HG03457 (cell line): Measurements from ENCODE around the gene LBP.
"Not testable (repeated sequence)": the region's sequence is repeated elsewhere in the genome, so short reads cannot be mapped to it uniquely, and the experiment has no call there.

ENCODE experiments used
- ATAC-seq: cut with Tn5 transposase; IDR thresholded peaks from one replicate; pipeline ENCODE4 v1.9.1; 2021; ENCODE audit warnings: moderate number of reproducible peaks; ENCODE audit not compliant: unreplicated experiment

The LBP gene

DNA sequence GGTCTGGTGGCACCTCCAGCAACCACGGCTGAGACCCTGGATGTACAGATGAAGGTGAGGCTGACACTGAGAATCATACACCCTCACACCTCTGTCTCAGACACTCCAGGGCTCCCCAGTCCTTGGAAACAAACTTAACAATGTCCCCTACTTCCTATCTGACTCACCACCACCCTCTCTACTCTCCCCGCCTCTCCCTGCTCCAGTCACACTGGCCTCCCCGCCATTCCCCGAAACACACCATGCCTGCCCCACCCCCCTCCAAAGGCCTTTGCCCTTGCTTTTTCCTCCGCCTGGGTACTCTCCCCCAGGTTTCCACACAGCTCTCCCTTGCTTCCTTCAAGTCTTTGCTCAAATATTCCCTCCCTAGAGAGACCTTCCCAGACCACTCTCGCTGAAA is 26.1 kb upstream of the LBP start:
- ATAC-seq, result no peak

DNA sequence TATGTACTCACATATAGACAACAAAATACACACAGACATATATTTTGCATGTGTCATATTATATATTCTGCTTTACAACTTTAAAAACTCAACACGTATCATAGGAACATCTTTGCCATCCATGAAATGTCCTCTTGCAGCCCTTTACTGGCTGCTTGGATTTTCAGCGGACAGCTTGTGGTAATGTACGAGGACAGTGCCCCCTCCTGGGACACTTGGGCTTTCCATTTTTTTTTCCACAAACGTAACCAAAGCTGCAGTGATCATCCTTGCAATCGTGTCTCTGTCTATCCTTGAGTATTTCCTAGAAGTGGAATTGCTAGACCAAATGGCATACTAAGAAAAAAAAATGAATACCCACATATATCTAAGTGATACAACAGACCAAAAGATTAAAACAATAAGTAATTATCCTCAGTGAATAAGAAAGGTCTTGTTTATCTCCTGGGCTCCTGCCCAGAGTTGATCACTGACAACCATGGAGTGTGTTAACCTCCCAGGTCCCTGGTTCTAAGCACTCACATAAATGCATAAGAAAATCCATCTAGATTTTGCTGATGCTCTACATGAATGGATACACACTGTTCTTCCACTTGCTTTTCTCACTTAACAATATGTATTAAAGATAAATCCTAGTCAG is 24.2 kb upstream of the LBP start:
- ATAC-seq, result no peak

DNA sequence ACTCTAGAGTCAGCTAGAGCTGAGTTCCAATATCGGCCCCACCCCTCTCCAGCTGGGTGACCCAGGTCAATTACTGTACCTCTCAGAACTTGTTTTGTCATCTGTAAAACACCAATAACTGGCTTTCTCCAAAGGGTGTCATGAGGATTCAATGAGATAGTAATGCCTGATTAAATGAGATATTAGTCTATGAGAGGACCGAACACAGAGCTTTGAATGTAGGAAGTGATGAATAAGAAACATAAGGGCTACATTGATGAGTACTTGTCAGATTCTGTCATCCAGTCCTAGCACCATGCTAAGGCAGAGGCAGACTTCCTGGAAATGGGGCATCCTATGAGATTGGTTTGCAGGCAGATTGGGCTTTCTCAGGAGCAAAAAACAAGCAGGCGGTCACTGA is 22.1 kb upstream of the LBP start:
- ATAC-seq, result no peak

DNA sequence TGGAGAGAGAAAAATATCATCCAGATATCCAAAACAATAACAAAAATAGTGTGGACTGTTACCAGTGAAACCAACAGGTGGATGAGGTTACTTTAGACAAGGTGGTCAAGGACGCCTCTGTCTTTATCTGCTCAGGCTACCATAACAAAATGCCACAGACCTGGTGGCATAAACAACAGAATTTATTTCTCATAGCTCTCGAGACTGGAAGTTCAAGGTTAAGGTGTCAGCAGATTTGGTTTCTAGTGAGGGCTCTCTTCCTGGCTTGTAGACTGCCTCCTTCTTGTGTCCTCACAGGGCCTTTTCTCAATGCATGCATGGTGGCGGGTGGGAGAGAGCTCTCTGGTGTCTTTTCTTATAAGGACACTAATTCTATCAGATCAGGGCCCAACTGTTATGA is 21.1 kb upstream of the LBP start:
- no peak for ATAC-seq

DNA sequence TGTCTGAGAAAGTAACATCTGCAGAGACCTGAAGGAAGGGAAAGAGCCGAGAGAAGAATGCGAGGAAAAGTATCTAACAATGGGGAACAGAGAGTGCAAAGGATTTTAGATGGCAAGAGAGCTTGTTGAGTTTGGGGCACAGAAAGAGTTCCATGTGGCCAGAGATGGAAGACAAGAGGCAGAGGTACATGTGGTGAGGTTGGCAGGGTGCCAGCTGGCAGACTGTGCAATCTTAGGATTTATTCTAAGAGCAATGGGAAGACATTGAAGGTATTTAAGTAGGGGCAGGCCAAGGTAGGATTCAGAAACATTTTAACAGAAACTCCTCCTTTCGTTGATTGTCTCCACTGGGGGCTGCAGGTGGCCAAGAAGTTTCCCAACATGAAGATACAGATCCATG is 20.4 kb upstream of the LBP start:
- no peak for ATAC-seq

DNA sequence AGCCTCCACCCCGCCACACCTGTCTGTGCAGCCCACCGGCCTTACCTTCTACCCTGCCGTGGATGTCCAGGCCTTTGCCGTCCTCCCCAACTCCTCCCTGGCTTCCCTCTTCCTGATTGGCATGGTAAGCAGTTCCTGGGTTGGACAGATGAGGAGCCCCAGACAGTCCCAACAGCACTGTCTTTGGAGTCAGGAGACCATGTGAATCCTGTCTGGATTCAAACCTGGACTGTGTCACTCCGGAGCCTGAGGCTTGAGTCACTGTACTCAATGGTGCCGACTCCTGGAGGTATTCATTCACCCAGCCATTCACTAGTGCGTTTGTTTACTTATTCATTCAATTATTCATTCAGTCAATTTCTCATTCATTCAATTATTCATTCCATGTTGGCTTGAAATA is 20.0 kb upstream of the LBP start:
- no peak for ATAC-seq

DNA sequence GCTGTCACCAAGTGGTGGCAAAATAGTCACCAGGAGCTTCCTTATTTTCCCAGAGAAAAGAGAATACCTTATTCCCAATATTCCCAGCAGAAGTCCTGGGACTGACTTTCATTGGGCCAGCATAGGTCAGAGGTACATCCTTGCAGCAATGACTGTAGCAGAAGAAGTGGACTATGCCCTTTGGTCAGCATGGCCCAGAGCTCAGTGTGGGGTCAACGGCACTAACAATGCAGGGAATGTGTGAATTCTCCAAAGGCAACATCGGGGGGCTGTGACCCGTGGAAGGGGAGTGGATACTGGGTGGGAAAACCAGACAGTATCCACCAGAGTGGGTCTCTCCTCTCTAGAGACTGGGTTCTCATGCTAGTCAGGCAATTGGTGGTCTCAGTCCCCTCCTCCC is 15.6 kb upstream of the LBP start:
- ATAC-seq, result no peak

DNA sequence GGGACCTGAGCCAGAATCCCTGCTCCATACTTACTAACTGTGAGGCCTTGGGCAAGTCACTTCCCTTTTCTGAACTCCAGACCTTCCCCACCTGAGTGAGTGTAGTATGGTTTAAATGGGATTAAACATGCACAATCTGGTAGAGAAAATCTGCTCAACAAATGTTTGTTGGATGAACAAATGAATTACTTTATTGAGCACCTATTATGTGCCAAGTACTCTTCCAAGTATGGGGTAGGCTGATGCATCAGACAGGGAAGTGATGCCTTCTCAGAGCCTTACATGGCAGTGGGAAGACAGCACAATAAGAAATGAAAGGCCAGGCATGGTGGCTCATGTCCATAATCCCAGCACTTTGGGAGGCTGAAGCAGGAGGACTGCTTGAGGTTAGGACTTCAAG is 15.0 kb upstream of the LBP start:
- ATAC-seq, result no peak

DNA sequence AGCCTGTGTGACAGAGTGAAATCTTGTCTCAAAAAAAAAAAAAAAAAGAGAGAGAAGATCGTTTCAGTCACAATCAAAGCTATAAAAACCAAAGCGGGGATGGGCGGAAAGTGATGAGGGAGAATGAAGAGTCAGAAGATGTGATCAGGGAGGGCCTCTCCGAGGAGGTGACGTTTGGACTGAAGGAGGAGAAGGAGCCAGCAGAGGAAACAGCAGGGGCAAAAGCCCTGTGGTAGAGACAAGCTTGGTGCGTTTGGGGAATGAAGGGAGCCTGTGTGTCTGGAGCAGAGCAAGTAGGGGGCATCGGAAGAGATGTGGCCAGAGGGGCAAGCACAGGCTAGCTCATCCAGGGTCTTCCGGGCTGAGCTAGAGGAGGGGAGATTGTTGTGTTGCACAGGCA is 14.5 kb upstream of the LBP start:
- ATAC-seq, result no peak

DNA sequence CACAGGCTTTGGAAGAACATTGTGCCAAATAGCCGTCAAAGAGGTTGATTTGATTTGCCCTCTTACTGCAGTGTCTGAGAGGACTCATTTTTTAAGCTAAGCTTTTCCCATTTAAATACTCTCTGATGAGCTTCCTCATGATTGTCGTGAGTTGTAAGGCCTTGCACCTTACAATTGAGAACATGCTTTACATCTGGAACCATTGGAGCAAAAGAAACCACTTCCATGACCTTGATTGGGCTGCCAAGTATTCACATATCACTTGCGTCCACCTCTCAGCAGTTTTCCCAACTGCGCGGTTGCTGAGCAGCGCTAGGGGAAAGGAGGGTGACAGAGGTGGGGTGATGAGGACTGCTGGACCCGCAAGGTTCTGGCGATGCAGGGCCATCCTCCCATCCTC is 12.3 kb upstream of the LBP start:
- ATAC-seq, result no peak

DNA sequence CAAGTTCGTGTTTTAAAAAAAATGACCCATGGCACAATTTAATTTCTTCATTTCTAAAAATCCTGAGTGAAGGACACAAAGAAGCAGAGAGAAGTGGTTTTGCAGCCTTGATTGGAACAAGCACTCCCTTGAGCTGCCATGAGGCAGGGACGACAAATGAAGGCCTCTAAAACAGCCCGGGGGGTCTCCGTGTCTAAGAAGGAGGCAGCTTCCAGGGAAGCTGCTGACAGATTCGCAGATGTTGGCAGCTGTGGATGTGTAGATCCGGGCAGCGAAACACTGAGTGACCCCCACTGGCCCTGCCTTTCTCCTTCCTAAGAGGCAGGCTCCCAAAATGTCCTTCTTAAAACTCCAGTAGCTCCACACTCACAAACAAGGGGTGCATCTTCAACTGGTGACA is 9.6 kb upstream of the LBP start:
- no peak for ATAC-seq

DNA sequence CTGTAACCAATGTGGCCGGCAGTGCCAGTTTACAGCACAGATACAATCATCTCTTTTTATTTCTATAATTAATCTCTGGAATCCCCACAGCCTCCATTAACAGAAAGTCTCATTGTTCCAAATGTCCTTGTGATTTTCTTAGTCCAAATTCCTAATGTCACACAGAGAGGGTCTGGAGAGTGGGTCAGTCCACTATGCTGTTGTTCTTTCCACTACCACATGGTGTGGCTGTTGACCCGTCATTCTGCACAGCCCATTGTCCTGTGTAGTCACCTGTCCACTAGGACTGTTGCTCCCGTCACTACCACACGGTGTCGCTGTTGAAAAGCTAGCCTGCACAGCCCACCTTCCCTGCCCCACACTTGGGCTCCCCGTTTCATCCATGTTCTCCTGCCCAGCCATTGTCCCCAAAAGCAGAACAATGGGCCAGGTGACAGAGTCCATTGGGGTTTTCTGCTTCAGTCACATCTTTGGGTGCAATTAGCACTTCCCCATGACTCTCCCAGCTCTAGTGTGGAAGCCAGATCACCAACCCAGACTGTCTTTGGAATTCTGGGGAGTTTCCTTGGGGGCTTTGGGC is 8.6 kb upstream of the LBP start:
- no peak for ATAC-seq

DNA sequence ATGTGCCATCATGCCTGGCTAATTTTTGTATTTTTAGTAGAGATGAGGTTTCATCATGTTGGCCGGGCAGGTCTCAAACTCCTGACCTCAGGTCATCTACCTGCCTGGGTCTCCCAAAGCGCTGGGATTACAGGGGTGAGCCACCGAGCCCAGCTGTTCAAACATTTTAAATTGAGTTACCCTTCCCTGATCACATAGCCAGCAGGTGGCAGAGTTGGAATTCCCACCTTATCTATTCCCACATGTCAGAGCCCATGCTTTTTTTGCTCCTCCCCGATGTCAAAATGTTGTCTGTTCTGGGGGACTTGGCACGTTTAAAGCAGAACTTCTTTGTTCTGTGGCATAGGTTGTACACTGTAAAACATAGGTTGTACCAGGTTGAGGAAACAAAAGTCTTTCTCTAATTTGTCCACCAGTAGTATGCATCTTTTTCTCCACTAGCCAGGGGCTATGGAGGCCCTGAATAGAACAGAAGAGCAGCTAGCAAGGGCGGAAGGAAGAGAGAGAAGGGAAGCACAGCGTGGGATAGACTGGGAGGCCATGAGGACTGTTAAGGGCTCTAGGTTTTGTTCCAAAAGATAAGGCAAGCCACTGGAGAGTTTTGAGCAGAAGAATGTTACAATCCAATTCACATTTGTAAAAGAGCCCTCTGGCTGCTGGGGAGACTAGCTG is 7.3 kb upstream of the LBP start:
- no peak for ATAC-seq

DNA sequence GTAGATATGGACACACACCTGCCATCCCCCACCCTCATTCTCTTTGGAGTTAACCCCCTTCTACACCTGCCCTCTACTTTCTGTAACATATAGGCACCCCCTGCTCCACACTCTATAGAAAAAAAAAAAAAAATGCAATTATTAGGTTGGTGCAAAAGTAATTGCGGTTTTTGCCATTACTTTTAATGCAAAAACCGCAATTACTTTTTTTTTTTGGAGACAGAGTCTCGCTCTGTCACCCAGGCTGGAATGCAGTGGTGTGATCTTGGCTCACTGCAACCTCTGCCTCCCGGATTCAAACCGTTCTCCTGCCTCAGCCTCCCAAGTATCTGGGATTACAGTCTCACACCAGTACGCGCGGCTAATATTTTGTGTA is 6.8 kb upstream of the LBP start:
- not testable (repeated sequence) for ATAC-seq

DNA sequence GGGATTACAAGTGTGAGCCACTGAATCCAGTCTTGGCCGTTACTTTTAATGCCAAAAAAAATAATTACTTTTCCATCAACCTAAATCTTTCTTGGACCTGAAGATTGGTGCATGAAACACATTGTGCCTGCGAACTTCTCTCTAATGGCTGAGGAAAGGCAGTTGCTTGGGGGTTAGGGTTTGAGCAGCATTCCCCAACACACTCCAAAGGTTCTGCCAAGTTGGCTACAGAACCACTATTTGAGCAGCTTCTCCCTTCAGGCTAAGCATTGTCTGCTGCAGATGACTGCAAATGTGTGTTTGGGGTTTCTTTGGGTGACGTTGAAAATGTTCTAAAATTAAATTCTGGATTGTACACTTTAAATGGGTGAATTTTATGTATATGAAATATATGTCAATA is 6.3 kb upstream of the LBP start:
- ATAC-seq, result no peak

DNA sequence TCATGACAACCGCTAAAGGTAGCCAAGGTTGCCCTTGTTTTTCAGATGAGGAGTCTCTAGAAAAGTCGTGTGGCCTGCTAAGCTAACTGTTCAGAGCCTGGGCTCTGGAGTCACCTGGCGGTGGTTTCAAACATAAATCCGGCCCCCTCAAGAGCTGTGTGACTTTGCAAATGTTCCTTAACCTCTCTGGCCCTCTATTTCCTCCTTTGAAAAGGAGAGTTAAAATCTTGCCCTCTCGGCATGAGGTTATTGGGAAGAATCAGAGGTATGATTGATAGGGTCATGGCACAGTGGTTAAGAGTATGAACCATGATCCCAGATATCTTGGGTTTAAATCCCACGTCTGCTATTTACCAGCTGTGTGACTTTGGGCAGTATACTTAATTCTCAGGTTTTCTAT is 5.6 kb upstream of the LBP start:
- ATAC-seq, result no peak

DNA sequence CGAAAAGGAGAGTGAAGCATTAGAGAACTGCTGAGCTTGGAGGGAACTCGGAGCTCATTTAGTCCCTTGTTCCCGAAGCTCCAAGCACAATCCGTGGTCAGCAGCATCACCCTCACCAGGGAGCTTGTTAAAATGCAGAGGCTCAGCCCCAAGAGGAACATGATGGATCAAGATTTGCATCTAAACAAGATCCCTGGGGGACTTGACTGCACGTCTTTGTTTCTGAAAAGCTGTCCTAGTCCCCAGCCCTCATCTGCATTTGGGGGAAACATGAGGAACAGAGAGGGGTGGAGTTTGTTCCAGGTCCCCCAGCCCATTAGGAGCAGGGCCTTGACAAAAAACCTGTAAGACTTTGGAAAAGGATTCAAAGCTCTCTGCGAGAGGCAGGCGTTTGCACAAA is 4.1 kb upstream of the LBP start:
- ATAC-seq, result no peak

DNA sequence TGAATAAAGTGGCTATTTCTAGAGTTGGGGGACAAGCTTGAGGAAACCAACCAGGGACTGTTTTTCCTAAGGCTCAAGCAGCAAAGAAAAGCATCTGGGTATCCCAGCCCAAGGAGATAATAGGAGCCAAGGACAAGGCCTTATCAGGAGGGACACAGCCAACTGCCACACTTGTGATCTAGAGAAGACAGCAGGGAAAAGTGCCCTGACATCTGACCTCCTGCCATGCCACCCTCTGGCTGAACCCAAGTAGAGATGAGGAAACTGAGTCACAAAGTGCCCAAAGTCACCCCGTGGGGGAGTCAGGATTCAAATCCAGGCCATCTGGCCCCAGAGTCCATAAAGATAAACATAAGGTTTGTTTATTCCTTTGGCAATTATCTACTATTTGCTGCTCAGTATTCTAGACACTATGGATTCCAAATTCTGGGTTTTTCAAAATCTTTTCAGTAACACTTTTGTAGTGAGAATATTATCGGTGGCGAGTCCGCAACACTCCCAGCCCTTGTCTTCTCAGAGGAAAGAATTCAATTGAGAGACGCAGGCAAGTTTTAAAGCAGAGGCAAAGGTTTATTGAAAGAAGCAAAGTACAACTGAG is 3.5 kb upstream of the LBP start:
- ATAC-seq, result no peak

DNA sequence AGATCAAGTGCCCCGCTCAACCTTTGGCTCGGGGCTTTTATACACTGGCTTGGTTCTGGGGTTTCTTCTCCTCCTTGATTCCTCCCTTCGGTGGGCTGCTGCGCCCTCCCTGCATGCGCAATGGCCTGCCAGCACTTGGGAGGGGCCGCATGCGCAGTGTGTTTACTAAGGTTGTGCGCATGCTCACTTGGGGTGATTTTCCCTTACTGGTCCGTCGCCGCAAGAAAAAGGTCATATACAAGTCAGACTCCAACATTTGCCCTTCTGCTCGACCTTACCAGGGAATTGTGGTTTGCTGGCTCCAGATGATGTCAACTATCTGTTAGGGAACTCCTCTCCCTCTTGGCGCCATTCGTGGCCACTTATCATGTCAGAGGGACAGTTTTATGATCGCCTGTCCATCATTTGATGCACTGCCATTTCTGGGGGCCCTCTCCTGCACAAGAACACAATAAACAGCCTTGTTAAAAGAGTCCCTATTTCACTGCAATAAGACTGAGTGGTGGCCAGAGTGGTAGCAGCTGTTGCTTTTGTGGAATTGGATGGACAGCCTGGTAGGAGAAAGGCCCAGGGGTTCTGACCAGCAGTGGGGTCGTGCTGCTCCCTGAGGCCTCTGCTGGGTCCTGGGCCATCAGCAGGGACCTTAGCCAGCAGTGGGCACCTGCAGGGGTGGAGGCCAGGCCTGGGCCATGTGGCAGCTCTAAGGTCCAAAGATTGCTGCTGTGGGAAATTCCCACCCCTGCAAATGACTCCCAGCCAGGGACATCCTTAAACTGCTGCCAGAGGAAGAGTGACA is 2.8 kb upstream of the LBP start:
- no peak for ATAC-seq

DNA sequence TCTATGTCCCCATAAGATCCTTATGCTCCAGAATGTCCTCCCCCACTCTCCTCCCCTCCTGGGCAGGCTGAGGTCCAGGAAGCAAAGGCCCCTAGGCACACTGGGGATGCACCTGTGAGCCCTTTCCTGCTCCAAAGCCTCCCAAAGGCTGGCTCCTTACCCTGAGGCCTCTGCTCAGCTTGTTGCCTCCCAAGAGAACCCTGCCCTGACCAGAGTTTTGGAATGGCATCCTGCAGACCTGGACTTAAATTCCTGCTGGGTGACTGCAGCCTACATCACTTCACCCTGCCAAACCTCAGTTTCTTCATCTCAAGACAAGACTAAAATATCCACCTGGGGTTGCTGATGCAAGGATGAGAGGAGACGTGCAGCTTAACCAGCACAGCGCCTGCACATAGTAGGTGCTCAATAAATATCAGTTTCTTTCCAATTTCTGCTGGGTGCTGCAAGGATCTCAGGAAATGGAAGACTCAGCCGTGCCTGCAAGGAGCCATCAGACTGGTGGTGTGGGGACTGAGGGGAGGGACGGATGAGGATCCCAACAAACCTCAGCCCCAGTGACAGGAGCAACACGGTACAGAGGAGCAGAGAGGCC is 2.1 kb upstream of the LBP start:
- ATAC-seq, result no peak

DNA sequence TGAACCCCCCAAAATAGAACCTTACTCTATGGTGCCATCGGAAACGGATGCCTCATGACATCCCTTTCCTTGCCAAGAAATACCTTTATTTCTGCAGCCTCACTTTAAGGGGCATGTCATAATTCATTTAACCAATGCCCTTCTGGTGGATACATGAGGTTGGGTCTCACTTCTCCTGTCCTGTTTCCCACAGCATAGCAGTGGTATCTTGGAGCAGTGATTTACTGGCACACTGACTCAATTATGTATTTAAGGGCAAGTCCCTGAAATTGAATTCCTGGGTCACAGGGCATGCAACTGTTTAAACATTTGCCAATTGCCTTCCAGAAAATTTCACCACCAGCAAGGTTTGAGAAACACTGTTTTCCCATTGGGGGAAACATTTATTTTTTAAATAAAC is 639 bp upstream of the LBP start:
- ATAC-seq, result no peak
